A549 treated with AZD9567 at 1 μM for 4 hours (cell line): ENCODE data around the gene SPATA31C2. TPM values are rescaled to one million over a fixed set of nuclear protein-coding genes. Genes with fewer than 3 reads are reported as not detected.

ENCODE experiments used
- total RNA-seq: library from RNA; stranded (reverse); fragments of 200-300 nt; extraction: Qiagen RNA extraction; gene quantifications from 5 replicates; pipeline ENCODE4 v1.2.3, GENCODE V29; 2022; ENCODE audit not compliant: insufficient read depth

Gene SPATA31C2
- not detected in 5 replicates for total RNA-seq

GRCh38 chr9:88138375-88138774 is at the start of gene SPATA31C2:
Gene SPATA31C2, minus strand, starts transcription at chr9:88138475. Its CDS starts 29 bp downstream, at chr9:88138446.

Other genes starting within 250 kb of the SPATA31C2 start
- not detected in 5 replicates for gene SPATA31C1, start 220.5 kb downstream of the SPATA31C2 start, total RNA-seq
- gene CDK20, start 163.9 kb downstream of the SPATA31C2 start, total RNA-seq: 6.5 to 7.0 TPM (median 6.6 TPM) in 5 replicates
- gene SPIN1, start 250.0 kb upstream of the SPATA31C2 start, total RNA-seq: 33.8 to 40.7 TPM (median 37.7 TPM) in 5 replicates